CD4-positive, alpha-beta T cell treated with Interleukin-1 beta for 1 hour (primary cell): ENCODE results near the gene RAP1B.
A peak's percentile ranks its signal among the peaks of the same experiment; 100 is the strongest.

Experiments used
- DNase-seq, 2 donors: peaks; one replicate each; pipeline ENCODE4 v3.0.0-alpha.2; 2020 to 2022

RAP1B gene

GRCh38 chr12:68612202-68612601 is 1.5 kb downstream of the RAP1B start:
- DNase-seq = peak in 1 of 2 donors; percentile 33

GRCh38 chr12:68612697-68613096 is 2.0 kb downstream of the RAP1B start:
- DNase-seq = peak in 1 of 2 donors; percentile 47

GRCh38 chr12:68613209-68613904 is 2.7 kb downstream of the RAP1B start:
- DNase-seq = peak; percentile 47 to 52

- DNase-seq = no peak
Observed at GRCh38 chr12:68614105-68614679, 3.5 kb downstream of the RAP1B start.

- no peak for DNase-seq
Observed at GRCh38 chr12:68614769-68615168, 4.1 kb downstream of the RAP1B start.

GRCh38 chr12:68617160-68617926 is 6.6 kb downstream of the RAP1B start:
- DNase-seq = no peak

GRCh38 chr12:68619541-68619940 is 8.8 kb downstream of the RAP1B start:
- DNase-seq = no peak

GRCh38 chr12:68620519-68621471 is 10.1 kb downstream of the RAP1B start:
- no peak for DNase-seq

- DNase-seq = no peak
Observed at GRCh38 chr12:68621472-68622081, 10.9 kb downstream of the RAP1B start.

- DNase-seq = no peak
Observed at GRCh38 chr12:68622250-68622649, 11.6 kb downstream of the RAP1B start.

GRCh38 chr12:68623059-68623458 is 12.4 kb downstream of the RAP1B start:
- DNase-seq = no peak

- no peak for DNase-seq
Observed at GRCh38 chr12:68623984-68624383, 13.3 kb downstream of the RAP1B start.

GRCh38 chr12:68624933-68625332 is 14.2 kb downstream of the RAP1B start:
- no peak for DNase-seq

GRCh38 chr12:68627673-68628319 is 17.1 kb downstream of the RAP1B start:
- no peak for DNase-seq

- DNase-seq = no peak
Observed at GRCh38 chr12:68628698-68629097, 18.0 kb downstream of the RAP1B start.

- no peak for DNase-seq
Observed at GRCh38 chr12:68630050-68630449, 19.4 kb downstream of the RAP1B start.

GRCh38 chr12:68630598-68630997 is 19.9 kb downstream of the RAP1B start:
- no peak for DNase-seq

- DNase-seq = no peak
Observed at GRCh38 chr12:68631227-68631626, 20.5 kb downstream of the RAP1B start.

GRCh38 chr12:68632486-68632885 is 21.8 kb downstream of the RAP1B start:
- DNase-seq = no peak

- no peak for DNase-seq
Observed at GRCh38 chr12:68633614-68634558, 23.2 kb downstream of the RAP1B start.

GRCh38 chr12:68636268-68636667 is 25.6 kb downstream of the RAP1B start:
- no peak for DNase-seq
